LNCaP clone FGC (cell line): ENCODE measurements around the gene PELI1.

ENCODE experiments used
- DNase-seq: peaks from one replicate; pipeline ENCODE4 v3.0.0-alpha.2; 2011; ENCODE audit warnings: low read depth
- H3K4me3 ChIP-seq: 2 replicates; pipeline ENCODE4 v1.5.1; 2011; ENCODE audit warnings: mild to moderate bottlenecking, low read depth, low read length, control low read depth
- CTCF ChIP-seq: IDR thresholded peaks from 2 replicates; pipeline ENCODE4 v1.5.1; 2012; ENCODE audit warnings: mild to moderate bottlenecking; ENCODE audit not compliant: control insufficient read depth, insufficient read depth; ENCODE audit errors: extremely low read depth

Gene PELI1

GRCh38 chr2:64114912-64115277, 29.3 kb downstream of the PELI1 start:
- TF ChIP-seq CTCF, result no peak
- H3K4me3 ChIP-seq, result no peak overlapping the region
- no peak for DNase-seq

- DNase-seq, result no peak
- TF ChIP-seq CTCF, result no peak
- H3K4me3 ChIP-seq, result no peak overlapping the region
These were observed 29.9 kb downstream of the PELI1 start for GRCh38 chr2:64114063-64114911.

GRCh38 chr2:64112016-64112415, 32.2 kb downstream of the PELI1 start:
- no peak overlapping the region for H3K4me3 ChIP-seq
- no peak for TF ChIP-seq CTCF
- DNase-seq, result no peak

DNA sequence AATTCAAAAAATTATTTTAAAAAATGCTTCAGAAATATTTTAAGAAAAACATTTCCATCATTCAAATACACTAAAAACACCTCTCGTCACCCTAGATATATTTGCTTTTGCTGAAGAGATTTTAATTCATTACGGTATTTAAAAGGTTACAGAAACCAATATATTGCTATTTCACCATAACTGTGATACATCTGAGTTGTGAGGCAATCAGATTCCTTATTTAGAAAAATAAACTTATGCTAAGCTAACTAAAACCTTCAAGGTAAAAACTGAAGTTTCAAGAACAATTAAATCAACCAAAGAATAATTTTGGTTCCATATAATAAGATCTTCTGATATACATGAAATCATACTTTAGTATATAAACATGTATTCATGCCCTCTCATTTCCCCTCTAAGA, 32.8 kb downstream of the PELI1 start:
- no peak for TF ChIP-seq CTCF
- no peak for DNase-seq
- no peak overlapping the region for H3K4me3 ChIP-seq

DNA sequence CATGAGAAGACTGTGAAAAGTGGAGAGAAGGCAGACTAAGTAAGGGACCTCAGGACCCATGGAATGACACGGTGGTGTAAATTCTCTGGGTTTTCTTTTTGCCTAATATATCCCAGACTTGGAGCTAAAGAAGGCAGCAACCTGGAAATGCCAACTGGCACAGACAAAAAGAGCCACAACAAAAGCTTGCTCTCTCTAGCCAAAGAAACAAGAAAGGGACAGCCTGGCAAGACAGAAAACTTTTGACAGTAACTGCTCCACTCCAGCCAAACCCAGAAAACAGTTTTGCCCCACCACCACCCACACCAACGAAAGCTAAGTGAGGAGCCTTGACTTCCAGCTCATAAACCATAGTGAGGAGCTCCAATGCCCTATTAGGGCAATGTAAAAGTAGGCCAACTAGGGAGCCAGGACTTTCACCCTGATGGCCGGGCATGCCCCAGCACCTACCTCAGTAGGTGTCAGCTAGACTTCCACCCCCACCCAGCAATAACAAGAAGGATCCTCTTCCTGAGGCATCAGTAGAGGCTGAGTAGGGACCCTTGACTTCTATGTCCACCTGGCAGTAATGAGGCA, 35.5 kb downstream of the PELI1 start:
- no peak for DNase-seq
- no peak overlapping the region for H3K4me3 ChIP-seq

DNA sequence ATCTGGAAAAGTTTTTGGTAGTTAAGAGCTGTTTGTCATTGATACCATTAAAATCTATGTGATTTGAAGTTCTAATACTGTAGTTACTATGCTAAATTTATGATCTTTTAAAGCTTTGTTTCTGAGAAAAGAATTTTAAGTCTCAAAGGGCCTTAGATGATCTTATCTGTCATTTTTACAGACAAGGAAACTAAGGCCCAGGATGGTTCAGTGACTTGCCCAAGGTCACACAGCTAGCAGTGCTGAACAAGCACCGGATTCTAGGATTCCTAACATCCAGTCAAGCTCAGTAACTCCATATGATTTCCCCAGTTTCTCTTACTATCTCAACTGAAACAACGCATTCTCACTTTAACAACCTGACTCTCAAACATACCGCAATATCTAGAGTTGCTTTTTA, 37.7 kb downstream of the PELI1 start:
- TF ChIP-seq CTCF, result no peak
- H3K4me3 ChIP-seq, result no peak overlapping the region
- DNase-seq, result no peak

More for the DNA sequence above, 35.5 kb downstream of the PELI1 start:
- no peak for TF ChIP-seq CTCF
